ENCODE results near the gene RHBDD3.

RHBDD3 gene

DNA sequence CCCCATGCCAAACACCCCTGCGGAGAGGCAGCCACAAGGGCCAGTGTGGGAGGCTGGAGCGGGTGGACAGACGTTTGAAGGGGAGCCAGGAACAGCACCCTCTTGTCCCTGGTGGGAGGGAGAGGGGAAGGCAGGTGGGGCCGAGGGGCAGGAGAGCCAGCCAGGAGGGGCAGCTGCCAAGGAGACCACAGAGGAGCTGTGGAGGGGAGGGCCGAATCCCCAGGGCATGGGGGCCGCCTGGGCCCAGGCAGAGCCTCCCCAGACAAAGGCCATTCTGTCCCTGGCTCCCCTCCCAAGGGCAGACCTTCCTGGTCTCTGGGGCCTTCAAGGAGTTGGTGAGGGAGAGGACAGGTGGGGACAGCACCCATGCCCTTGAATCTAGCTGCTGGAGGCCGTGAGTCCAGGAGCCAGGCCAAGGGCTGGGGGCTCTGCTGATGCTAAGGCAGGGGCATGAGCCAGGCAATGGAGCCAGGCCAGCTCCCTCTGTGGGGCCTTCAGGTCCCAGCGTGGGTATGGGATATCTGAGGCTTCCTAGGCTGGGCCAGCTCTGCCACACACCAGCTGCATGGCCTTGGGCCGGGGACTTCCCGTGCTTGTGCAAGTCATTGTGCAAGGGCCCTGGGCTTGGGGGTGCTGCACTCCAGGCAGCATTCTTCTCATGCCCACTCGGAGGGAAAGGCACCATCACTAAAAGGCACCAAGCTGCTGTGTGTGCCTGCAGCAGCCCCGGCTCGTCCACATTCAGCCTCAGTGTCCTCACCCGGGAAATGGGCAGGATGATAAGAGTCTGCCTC is 50.7 kb downstream of the RHBDD3 start:
- no peak for DNase-seq

- DNase-seq = no peak
Observed at GRCh38 chr22:29216011-29216872, 51.5 kb downstream of the RHBDD3 start.

DNA sequence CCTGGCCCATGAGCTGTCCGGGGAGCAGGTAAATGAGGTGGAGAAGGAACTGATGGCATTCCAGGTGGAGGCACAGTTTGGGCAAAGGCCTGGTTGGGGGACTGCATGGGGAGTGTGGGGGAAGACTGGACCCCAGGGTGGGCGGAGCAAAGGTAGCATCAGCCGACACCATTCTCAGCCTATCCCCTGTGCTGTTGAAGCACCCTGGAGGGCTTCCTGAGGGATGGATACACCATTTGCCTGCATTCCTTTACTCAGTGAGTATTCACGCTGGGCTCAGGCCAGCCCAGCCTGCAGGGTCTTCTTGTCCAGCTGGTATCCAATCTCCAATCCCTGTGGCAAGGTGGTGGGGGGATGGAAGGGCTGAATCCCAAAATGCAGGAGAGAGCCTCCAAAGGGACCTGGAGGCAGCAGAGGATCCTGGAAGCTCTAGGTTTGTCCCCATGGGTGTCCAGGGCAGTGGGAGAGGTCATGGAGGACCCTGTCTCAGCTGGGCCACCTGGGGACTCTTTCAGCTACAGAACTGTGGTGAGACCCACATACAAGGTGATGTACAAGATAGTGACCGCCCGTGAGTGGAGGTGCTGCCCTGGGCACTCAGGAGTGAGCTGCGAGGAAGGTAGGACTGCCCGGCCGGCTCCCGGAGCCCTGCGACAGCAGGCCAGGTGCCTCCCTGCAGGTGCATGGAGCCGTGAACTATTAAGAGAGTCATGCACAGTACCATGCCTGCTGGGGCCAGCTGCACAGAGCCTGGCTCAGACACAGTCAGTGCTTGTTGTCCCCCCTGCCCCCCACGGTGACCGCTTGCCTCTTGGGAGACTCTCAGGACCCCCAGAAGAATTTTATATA is 52.5 kb downstream of the RHBDD3 start:
- no peak for DNase-seq

- DNase-seq = no peak
Observed at GRCh38 chr22:29214232-29214631, 53.5 kb downstream of the RHBDD3 start.

GRCh38 chr22:29213493-29213892 is 54.3 kb downstream of the RHBDD3 start:
- no peak for DNase-seq

- no peak for DNase-seq
Observed at GRCh38 chr22:29212743-29213142, 55.0 kb downstream of the RHBDD3 start.

DNA sequence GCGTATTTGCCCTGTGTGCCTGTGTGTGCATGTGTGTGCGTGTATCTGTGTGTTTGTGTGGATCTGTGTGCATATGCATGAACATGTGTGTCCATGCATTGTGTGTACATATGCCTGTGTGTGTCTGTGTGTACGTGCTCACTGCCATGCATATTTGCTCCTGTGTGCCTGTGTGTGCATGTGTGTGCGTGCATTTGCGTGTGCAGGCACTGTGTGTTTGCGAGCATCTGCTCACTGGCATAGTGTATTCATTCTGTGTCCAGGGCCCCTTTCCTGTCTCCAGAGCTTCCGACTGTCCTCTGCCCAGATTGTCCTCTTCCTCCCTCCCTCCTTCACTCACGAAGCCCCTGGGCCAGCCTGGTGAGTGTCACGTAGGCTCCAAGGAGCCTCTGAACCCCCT is 56.3 kb downstream of the RHBDD3 start:
- no peak for DNase-seq

DNA sequence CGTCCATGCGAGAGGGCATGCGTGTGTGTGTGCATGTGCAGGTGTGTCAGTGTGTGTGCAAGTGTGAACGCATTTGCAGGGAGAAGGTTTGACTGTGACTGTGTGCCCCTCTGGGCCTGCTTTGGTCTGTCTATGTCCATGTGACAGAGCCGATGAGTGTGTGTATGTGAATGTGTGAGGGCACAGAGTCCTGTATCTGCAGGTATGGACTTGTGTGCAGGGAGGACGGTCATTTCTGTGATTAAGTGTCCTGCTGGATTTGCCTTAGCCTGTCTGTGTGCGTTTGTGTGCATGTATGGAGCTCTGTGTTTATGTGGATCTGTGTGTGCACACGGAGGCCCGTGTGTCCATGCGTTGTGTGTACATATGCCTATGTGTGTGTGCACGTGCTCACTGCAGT is 56.7 kb downstream of the RHBDD3 start:
- no peak for DNase-seq
